Neural cell (in vitro differentiated cells): ENCODE measurements around the gene CACNA1C. TPM values are rescaled to one million over a fixed set of nuclear protein-coding genes. Genes with fewer than 3 reads are reported as not detected.

ENCODE experiments used
- H2AFZ ChIP-seq: fragments of 200-600, 300-800 bp; sonication (generic), shearing (Covaris generic); 2 replicates; pipeline ENCODE4 v1.6.0; 2014; ENCODE audit warnings: low read depth, mild to moderate bottlenecking, antibody characterized with exemption, low read length, moderate library complexity
- H3F3A ChIP-seq: fragments of 200-600 bp; shearing (Covaris generic); 2 replicates; pipeline ENCODE4 v1.6.1; 2016; ENCODE audit warnings: mild to moderate bottlenecking, moderate library complexity, mixed read lengths, antibody characterized with exemption, low read length; ENCODE audit not compliant: insufficient read depth, poor library complexity, severe bottlenecking
- H3K27ac ChIP-seq: fragments of 200-600, 300-800 bp; sonication (generic), shearing (Covaris generic); 2 replicates; pipeline ENCODE4 v1.5.1; 2014; ENCODE audit warnings: mild to moderate bottlenecking, low read length, moderate library complexity
- H3K27me3 ChIP-seq: fragments of 300-800, 200-600 bp; sonication (generic), shearing (Covaris generic); 2 replicates; pipeline ENCODE4 v1.6.0; 2014; ENCODE audit warnings: mild to moderate bottlenecking, low read depth, low read length, moderate library complexity; ENCODE audit not compliant: insufficient read depth
- H3K36me3 ChIP-seq: fragments of 300-800, 200-600 bp; sonication (generic), shearing (Covaris generic); 2 replicates; pipeline ENCODE4 v1.5.1; 2014; ENCODE audit warnings: mild to moderate bottlenecking, antibody characterized with exemption, low read length, moderate library complexity; ENCODE audit not compliant: insufficient read depth
- H3K4me2 ChIP-seq: fragments of 300-800, 200-600 bp; sonication (generic), shearing (Covaris generic); 2 replicates; pipeline ENCODE4 v1.6.0; 2014; ENCODE audit warnings: mild to moderate bottlenecking, low read length
- H3K4me3 ChIP-seq: fragments of 300-800, 200-600 bp; sonication (generic), shearing (Covaris generic); 2 replicates; pipeline ENCODE4 v1.5.1; 2014; ENCODE audit warnings: mild to moderate bottlenecking, low read length, moderate library complexity
- H3K79me2 ChIP-seq: fragments of 200-600 bp; shearing (Covaris generic); replicated peaks from 2 replicates; pipeline ENCODE4 v1.6.0; 2014; ENCODE audit warnings: mild to moderate bottlenecking, low read length, moderate library complexity; ENCODE audit not compliant: insufficient read depth
- H3K9ac ChIP-seq: fragments of 300-800, 200-600 bp; sonication (generic), shearing (Covaris generic); 2 replicates; pipeline ENCODE4 v1.6.1; 2016; ENCODE audit warnings: mild to moderate bottlenecking, low read length, mixed read lengths
- H3K9me2 ChIP-seq: fragments of 200-600 bp; shearing (Covaris generic); 2 replicates; pipeline ENCODE4 v1.6.1; 2016; ENCODE audit warnings: mild to moderate bottlenecking, low read length, mixed read lengths; ENCODE audit not compliant: insufficient read depth
- H3K9me3 ChIP-seq: fragments of 200-600, 300-800 bp; sonication (generic), shearing (Covaris generic); 2 replicates; pipeline ENCODE4 v1.6.1; 2016; ENCODE audit warnings: mild to moderate bottlenecking, mixed run types, low read length, moderate library complexity, mixed read lengths
- H4K20me1 ChIP-seq: fragments of 200-600 bp; shearing (Covaris generic); 2 replicates; pipeline ENCODE4 v1.6.1; 2016; ENCODE audit warnings: mild to moderate bottlenecking, mixed run types; ENCODE audit not compliant: insufficient read depth
- EP300 ChIP-seq: fragments of 450-650 bp; conservative IDR thresholded peaks from 2 replicates; pipeline ENCODE4 v1.6.1; 2014; ENCODE audit warnings: antibody characterized with exemption, mild to moderate bottlenecking, moderate library complexity; ENCODE audit not compliant: poor library complexity, severe bottlenecking
- EZH2 ChIP-seq: fragments of 200-600, 300-800 bp; shearing (Covaris generic), sonication (generic); IDR thresholded peaks from 2 replicates; pipeline ENCODE4 v1.6.1; 2014; ENCODE audit warnings: antibody characterized with exemption, low read length, borderline replicate concordance, mild to moderate bottlenecking; ENCODE audit not compliant: insufficient read depth, poor library complexity, severe bottlenecking
- MXI1 ChIP-seq: fragments of 450-650 bp; conservative IDR thresholded peaks from 2 replicates; pipeline ENCODE4 v1.6.1; 2014; ENCODE audit warnings: antibody characterized with exemption, mild to moderate bottlenecking; ENCODE audit not compliant: poor library complexity, severe bottlenecking
- POLR2AphosphoS5 ChIP-seq: IDR thresholded peaks from 2 replicates; pipeline ENCODE4 v1.6.1; 2012
- RAD21 ChIP-seq: fragments of 450-650 bp; conservative IDR thresholded peaks from 2 replicates; pipeline ENCODE4 v1.6.1; 2014; ENCODE audit warnings: antibody characterized with exemption, mild to moderate bottlenecking, moderate library complexity
- SMC3 ChIP-seq: fragments of 450-650 bp; conservative IDR thresholded peaks from 2 replicates; pipeline ENCODE4 v1.6.1; 2014; ENCODE audit warnings: antibody characterized with exemption, mild to moderate bottlenecking, moderate library complexity; ENCODE audit not compliant: poor library complexity
- TAF1 ChIP-seq: IDR thresholded peaks from 2 replicates; pipeline ENCODE4 v1.6.1; 2012; ENCODE audit warnings: low read depth
- polyA plus RNA-seq: library from polyadenylated mRNA; depleted of rRNA; stranded (reverse); fragments of >200 nt; gene quantifications from 2 replicates; pipeline ENCODE4 v1.2.3, GENCODE V29; 2014
- TF ChIP-seq, protein P1 (sequence below): IDR thresholded peaks from 2 replicates; pipeline ENCODE4 v1.6.1; 2012; ENCODE audit warnings: borderline replicate concordance
- TF ChIP-seq, protein P2 (sequence below): fragments of 450-650 bp; IDR thresholded peaks from 2 replicates; pipeline ENCODE4 v1.5.1; 2014; ENCODE audit warnings: antibody characterized with exemption, mild to moderate bottlenecking, moderate library complexity; ENCODE audit not compliant: poor library complexity, severe bottlenecking

The CACNA1C gene
- polyA plus RNA-seq, 1 donor from 2014 or later = 9.7 TPM

DNA sequence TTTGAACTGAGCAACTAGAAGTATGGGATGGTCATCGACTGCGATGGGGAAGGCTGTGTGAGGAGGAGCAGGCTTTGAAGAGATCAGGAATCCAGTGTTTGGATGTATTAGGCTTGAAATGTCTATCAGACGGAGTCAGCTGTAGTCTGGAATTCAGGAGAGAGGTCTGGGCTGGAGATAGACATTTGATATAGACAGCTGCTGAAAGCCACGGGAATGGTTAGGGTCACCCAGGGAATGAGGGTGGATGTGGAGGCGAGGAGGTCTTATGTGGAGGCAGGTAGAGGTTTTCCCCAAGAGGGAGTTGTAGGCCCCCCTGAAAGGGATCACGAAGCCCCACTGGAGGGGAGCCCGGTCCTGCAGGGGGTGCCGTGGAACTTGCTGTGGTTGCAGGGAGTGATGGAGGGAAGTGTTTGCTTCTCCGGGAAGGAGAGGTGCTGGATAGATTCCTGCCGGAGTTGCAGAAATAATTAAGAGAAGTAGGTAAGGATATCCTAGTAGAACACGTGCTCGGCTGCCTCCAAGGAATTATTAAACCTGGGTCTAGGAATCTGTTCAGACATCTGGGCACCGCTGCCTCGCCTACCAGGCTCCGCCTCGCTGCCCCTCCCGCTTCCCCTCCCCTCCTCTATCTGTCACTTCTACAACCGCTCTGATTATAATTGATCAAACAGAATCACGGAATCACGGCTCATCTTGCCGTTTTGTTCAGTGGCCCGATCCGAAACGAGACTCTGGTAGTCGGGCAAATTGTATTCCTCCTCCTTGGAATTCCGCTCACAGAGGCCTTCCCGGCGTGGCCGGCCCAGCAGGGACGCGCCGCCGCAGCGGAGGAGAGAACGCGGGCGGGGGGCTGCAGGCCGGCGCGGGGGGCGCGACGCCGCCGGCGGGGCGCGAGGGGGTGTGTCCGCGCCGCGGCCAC, 826 bp upstream of the CACNA1C start (continued):
- peak; percentile 62 for TF ChIP-seq SMC3
- peak; percentile 16 for TF ChIP-seq TAF1

DNA sequence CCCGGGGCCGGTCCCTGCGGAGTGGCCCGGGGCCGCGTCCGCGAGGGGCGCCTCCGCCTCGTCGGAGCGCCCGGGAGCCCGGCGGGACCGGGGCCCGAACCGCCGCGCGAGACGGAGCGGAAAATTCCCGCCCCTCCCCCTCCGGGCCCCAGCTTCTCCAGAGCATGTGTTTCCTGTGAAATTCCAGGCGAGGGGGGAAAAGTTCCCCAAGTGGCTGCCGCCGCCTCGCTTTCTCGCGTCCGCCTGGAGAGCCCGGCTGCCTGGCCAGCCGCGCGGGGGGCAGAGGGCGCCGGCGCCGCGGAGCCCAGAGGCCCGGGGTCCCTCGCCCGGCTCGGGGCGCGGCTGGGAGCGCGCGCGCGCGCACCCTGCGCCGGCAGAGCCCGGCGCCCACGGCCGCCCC, 904 bp downstream of the CACNA1C start:
- Histone ChIP-seq H3K9me3 (no peaks in the 10 kb centered on the region), H3K4me2 (no peak overlapping the region), H3K79me2 (peaks cover 41% of the 10 kb centered on the region), H2AFZ (no peak overlapping the region), H3K9me2 (no peaks in the 10 kb centered on the region), H3K27me3 (no peaks in the 10 kb centered on the region), H3K4me3 (peak overlapping the region; percentile 75), H3K36me3 (no peaks in the 10 kb centered on the region), H3F3A (no peaks in the 10 kb centered on the region), H3K9ac (peak overlapping the region; percentile 78), H3K27ac (peak overlapping the region; percentile 87), H4K20me1 (peaks cover 6% of the 10 kb centered on the region)
- TF ChIP-seq POLR2AphosphoS5 = no peak
- TF ChIP-seq, protein P1, sequence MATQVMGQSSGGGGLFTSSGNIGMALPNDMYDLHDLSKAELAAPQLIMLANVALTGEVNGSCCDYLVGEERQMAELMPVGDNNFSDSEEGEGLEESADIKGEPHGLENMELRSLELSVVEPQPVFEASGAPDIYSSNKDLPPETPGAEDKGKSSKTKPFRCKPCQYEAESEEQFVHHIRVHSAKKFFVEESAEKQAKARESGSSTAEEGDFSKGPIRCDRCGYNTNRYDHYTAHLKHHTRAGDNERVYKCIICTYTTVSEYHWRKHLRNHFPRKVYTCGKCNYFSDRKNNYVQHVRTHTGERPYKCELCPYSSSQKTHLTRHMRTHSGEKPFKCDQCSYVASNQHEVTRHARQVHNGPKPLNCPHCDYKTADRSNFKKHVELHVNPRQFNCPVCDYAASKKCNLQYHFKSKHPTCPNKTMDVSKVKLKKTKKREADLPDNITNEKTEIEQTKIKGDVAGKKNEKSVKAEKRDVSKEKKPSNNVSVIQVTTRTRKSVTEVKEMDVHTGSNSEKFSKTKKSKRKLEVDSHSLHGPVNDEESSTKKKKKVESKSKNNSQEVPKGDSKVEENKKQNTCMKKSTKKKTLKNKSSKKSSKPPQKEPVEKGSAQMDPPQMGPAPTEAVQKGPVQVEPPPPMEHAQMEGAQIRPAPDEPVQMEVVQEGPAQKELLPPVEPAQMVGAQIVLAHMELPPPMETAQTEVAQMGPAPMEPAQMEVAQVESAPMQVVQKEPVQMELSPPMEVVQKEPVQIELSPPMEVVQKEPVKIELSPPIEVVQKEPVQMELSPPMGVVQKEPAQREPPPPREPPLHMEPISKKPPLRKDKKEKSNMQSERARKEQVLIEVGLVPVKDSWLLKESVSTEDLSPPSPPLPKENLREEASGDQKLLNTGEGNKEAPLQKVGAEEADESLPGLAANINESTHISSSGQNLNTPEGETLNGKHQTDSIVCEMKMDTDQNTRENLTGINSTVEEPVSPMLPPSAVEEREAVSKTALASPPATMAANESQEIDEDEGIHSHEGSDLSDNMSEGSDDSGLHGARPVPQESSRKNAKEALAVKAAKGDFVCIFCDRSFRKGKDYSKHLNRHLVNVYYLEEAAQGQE = peak; percentile 32

DNA sequence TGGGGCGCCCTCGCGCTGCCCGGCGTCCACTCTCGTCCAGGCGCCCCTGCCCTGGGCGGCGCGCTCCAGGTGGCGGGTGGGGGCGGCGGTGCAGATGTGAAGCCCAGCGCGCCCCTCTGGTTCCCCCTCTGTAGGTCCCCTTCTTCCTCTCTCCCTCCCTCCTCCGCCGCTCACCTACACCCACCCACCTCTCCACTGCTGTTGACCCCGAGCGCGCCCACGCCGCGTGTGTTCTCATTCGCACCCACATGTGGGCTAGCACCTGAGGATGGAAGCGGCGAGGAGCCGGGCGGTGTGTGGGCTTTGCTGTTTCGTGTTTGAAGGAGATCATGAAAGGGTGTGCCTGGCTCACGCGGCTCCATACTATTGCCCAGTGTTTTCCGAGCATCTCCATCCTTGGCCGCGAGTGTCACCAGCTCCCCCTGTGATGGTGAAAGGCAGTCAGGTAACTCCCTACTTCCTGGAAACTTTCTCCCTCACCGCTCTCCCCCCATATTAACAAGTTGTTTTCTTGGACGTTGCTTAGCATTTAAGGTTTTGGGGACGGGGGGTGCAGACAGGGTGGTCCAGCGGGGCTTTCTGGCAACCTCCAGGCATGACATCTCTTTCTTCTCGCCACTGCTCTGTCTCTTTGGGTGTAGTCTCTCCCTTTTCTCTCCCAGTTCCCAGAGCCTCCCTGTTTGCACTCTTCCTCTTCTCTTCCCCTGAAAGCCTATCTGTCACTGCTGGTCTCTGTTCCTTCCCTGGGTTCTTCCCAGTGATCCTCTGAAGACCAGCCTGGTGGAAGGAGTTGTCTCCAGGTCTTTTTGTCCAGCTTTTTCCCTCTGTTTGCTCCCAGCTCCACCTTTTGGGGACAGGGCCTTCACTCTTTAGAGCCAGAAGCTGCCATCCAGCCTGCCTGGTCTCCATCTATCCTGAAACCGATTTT, 1.6 kb downstream of the CACNA1C start:
- Histone ChIP-seq H2AFZ (no peak overlapping the region), H3F3A (no peaks in the 10 kb centered on the region), H4K20me1 (peaks cover 6% of the 10 kb centered on the region), H3K79me2 (peaks cover 41% of the 10 kb centered on the region), H3K27me3 (no peaks in the 10 kb centered on the region), H3K4me3 (peak overlapping the region; percentile 75), H3K36me3 (no peaks in the 10 kb centered on the region), H3K9me3 (no peaks in the 10 kb centered on the region), H3K27ac (peak overlapping the region; percentile 22), H3K9me2 (no peaks in the 10 kb centered on the region), H3K4me2 (peak overlapping the region; percentile 82), H3K9ac (peak overlapping the region; percentile 70)
- TF ChIP-seq, protein P2, sequence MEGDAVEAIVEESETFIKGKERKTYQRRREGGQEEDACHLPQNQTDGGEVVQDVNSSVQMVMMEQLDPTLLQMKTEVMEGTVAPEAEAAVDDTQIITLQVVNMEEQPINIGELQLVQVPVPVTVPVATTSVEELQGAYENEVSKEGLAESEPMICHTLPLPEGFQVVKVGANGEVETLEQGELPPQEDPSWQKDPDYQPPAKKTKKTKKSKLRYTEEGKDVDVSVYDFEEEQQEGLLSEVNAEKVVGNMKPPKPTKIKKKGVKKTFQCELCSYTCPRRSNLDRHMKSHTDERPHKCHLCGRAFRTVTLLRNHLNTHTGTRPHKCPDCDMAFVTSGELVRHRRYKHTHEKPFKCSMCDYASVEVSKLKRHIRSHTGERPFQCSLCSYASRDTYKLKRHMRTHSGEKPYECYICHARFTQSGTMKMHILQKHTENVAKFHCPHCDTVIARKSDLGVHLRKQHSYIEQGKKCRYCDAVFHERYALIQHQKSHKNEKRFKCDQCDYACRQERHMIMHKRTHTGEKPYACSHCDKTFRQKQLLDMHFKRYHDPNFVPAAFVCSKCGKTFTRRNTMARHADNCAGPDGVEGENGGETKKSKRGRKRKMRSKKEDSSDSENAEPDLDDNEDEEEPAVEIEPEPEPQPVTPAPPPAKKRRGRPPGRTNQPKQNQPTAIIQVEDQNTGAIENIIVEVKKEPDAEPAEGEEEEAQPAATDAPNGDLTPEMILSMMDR = peak; percentile 38
- TF ChIP-seq EZH2 = no peak
- TF ChIP-seq TAF1 = no peak
- no peak for TF ChIP-seq EP300
- TF ChIP-seq MXI1 = peak; percentile 92
- TF ChIP-seq RAD21 = peak; percentile 57
- no peak for TF ChIP-seq POLR2AphosphoS5
- peak; percentile 45 for TF ChIP-seq SMC3
- TF ChIP-seq, protein P1 = no peak
